Tibial nerve (tissue), 4 donors: ENCODE results near the gene TBC1D5. TPM values are rescaled to one million over a fixed set of nuclear protein-coding genes. Genes with fewer than 3 reads are reported as not detected.

Experiments
- DNase-seq, 2 donors: peaks; one replicate each; pipeline ENCODE4 v3.0.0-alpha.2; 2019; ENCODE audit warnings: low spot score in 2 of 2
- H3K27ac ChIP-seq, 4 donors: fragments of 200-600 bp; sonication (generic) in 3 of 4; one replicate each; pipeline ENCODE4 v1.5.1; 2017 to 2019; ENCODE audit warnings: mild to moderate bottlenecking in 1 of 4
- H3K27me3 ChIP-seq, 2 donors: fragments of 200-600 bp; sonication (generic) in 1 of 2; one replicate each; pipeline versions ENCODE4 v1.5.1 to v1.6.0; 2017 to 2019
- H3K36me3 ChIP-seq, 3 donors: fragments of 200-600 bp; sonication (generic); one replicate each; pipeline ENCODE4 v1.5.1; 2018 to 2019
- H3K4me1 ChIP-seq, 4 donors: fragments of 200-600 bp; sonication (generic) in 3 of 4; one replicate each; pipeline ENCODE4 v1.5.1; 2017 to 2019
- H3K4me3 ChIP-seq, 4 donors: fragments of 200-600 bp; sonication (generic) in 3 of 4; one replicate each; pipeline ENCODE4 v1.5.1; 2017 to 2019; ENCODE audit warnings: mild to moderate bottlenecking in 1 of 4, moderate library complexity in 1 of 4
- H3K9me3 ChIP-seq, 4 donors: fragments of 200-600 bp; sonication (generic) in 3 of 4; one replicate each; pipeline ENCODE4 v1.5.1; 2017 to 2019
- EP300 ChIP-seq, 2 donors: sonication (generic); formaldehyde crosslinking; IDR thresholded peaks; one replicate each; pipeline ENCODE4 v1.6.1; 2017; ENCODE audit warnings: antibody characterized with exemption in 2 of 2, mild to moderate bottlenecking in 1 of 2
- POLR2A ChIP-seq, 2 donors: fragments of 450-650 bp; IDR thresholded peaks; one replicate each; pipeline ENCODE4 v1.6.1; 2017; ENCODE audit warnings: antibody characterized with exemption in 2 of 2, mild to moderate bottlenecking in 2 of 2, moderate library complexity in 2 of 2
- WGBS, 2 donors: methylation state at CpG; one replicate each; pipeline ENCODE4 v1.1.5; 2018; 5-methylcytosine and 5-hydroxymethylcytosine counted together
- total RNA-seq, 4 donors: library from RNA; depleted of rRNA; stranded (reverse); fragments of >200 nt; gene quantifications; one replicate each; pipeline ENCODE4 v1.1.0, GENCODE V29; 2016
- TF ChIP-seq, protein P1 (sequence below), 5 experiments: fragments of 200-600 bp in 3 of 5; fragments of 450-650 bp in 2 of 5; sonication (generic) in 3 of 5; IDR thresholded peaks; one replicate each; pipeline ENCODE4 v1.5.1; 2016 to 2019; ENCODE audit warnings: antibody characterized with exemption in 5 of 5, mild to moderate bottlenecking in 3 of 5, moderate library complexity in 2 of 5

Gene TBC1D5
- total RNA-seq, 4 donors from 2014 or later, result 55.2 to 128 (median 79.4) TPM

DNA sequence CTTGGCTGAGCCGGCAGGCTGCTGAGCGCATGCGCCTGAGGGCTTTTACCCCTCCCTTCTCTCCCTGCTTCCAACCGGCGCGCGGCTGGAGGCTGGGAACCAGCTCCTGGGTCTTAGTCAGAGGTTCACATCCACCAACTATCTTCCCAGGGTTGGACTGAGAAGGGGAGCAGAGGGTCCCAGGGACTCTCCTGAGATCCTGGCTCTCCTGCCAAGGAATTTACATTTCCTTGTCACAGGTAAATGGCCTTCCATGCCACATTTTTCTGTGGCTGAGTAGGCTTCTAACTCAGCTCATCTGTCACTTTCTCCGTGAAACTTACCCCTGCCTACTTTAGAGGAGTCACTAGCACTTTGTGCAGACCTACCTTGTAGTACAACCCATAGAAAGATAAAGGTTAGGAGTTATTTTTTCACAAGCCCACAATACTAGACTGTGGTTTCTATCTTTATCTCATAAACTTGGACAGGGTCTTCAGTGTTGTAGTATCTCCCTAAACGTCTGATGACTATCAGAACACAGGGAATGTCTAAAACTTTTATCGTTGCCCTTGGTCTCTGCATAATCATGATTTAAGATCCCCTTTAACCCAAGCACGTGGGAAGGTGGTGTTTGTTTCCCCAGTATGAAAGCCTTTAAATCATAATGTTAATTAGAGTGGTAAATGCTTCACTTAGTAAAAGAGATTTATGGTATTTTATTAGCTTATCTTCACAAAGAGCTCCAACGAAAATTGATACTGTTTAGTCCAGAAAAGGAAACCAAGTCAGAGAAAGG is 638 bp upstream of the TBC1D5 start:
- peaks cover 0 to 42% (median 24%) of the 10 kb centered on the region in 4 donors for H3K4me1 ChIP-seq
- no peaks in the 10 kb centered on the region for H3K27me3 ChIP-seq
- peak overlapping the region; percentile 43 to 98 (median 93) for H3K4me3 ChIP-seq
- 1% methylated on average over 12 of the region's 12 CpGs for WGBS, 2 donors
- peak overlapping the region; percentile 96 to 99 (median 98) for H3K27ac ChIP-seq
- no peaks in the 10 kb centered on the region for H3K9me3 ChIP-seq
- TF ChIP-seq POLR2A (IDR thresholded peaks at IDR 0.05), result peak in 1 of 2 donors; percentile 21
- no peak for TF ChIP-seq EP300 (IDR thresholded peaks at IDR 0.05)
- DNase-seq, result no peak
- no peaks in the 10 kb centered on the region for H3K36me3 ChIP-seq

DNA sequence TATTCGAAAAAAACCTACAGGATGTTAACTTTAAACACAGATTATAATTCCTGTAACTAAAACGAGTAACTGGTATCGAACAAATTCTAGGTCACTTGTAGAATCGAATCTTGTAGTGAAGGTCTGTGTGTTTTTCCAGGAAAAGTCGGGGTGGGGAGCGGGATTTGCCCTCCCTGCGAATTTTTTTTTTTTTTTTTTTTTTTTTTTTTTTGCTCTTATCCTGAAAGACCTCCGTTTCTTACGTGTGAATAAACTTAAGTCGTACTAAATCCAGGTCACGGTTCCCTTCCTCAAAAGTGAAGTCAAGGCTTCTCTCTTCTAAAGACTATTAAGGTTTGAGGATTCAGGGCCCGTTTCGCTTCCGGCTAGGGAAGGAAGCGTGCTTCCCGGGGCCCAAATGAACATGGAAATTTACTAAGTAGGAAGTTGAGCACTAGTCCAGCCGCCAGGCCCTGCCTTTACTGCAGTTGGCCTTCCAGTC is 770 bp downstream of the TBC1D5 start:
- peak overlapping the region; percentile 56 to 98 (median 93) for H3K4me3 ChIP-seq
- no peaks in the 10 kb centered on the region for H3K27me3 ChIP-seq
- DNase-seq, result peak in 1 of 2 donors; percentile 50
- WGBS, 2 donors, result 0 to 1% methylated on average over 17 of the region's 17 CpGs
- H3K9me3 ChIP-seq, result no peaks in the 10 kb centered on the region
- H3K4me1 ChIP-seq, result peaks cover 0 to 47% (median 29%) of the 10 kb centered on the region in 4 donors
- TF ChIP-seq EP300 (IDR thresholded peaks at IDR 0.05), result no peak
- no peak for TF ChIP-seq POLR2A (IDR thresholded peaks at IDR 0.05)
- TF ChIP-seq, protein P1, sequence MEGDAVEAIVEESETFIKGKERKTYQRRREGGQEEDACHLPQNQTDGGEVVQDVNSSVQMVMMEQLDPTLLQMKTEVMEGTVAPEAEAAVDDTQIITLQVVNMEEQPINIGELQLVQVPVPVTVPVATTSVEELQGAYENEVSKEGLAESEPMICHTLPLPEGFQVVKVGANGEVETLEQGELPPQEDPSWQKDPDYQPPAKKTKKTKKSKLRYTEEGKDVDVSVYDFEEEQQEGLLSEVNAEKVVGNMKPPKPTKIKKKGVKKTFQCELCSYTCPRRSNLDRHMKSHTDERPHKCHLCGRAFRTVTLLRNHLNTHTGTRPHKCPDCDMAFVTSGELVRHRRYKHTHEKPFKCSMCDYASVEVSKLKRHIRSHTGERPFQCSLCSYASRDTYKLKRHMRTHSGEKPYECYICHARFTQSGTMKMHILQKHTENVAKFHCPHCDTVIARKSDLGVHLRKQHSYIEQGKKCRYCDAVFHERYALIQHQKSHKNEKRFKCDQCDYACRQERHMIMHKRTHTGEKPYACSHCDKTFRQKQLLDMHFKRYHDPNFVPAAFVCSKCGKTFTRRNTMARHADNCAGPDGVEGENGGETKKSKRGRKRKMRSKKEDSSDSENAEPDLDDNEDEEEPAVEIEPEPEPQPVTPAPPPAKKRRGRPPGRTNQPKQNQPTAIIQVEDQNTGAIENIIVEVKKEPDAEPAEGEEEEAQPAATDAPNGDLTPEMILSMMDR (IDR thresholded peaks at IDR 0.05), result no peak
- H3K27ac ChIP-seq, result peak overlapping the region; percentile 96 to 99 (median 98)
- no peaks in the 10 kb centered on the region for H3K36me3 ChIP-seq

DNA sequence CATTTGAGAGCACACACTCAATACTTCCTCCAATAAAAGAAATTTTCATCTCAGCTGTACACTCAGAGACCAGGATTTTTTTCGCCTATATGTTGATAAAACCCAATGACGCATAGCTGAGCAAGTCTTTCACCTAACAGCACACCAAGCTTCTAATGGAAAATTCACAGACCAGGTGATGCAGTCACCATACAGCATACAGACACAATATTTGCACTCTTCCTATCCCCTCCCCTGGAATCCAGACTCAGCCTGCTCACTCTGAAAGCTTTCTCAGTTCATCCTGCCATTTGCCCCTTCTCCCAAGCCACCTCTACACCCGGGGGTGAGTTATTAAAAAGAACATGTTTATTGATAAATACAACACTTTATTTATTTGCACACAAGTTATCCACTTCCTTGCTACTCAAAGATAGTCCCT is 1.7 kb downstream of the TBC1D5 start:
- peaks cover 0 to 47% (median 29%) of the 10 kb centered on the region in 4 donors for H3K4me1 ChIP-seq
- WGBS, 2 donors, result 32 to 37% methylated on average over 3 of the region's 3 CpGs
- no peak for DNase-seq
- no peaks in the 10 kb centered on the region for H3K9me3 ChIP-seq
- no peaks in the 10 kb centered on the region for H3K27me3 ChIP-seq
- no peaks in the 10 kb centered on the region for H3K36me3 ChIP-seq
- peak overlapping the region in 3 of 4 donors; percentile 5 to 97 (median 89) for H3K4me3 ChIP-seq
- peak overlapping the region in 3 of 4 donors; percentile 96 to 99 (median 99) for H3K27ac ChIP-seq
- no peak for TF ChIP-seq EP300 (IDR thresholded peaks at IDR 0.05)
- no peak for TF ChIP-seq POLR2A (IDR thresholded peaks at IDR 0.05)
- TF ChIP-seq, protein P1 (IDR thresholded peaks at IDR 0.05), result no peak

DNA sequence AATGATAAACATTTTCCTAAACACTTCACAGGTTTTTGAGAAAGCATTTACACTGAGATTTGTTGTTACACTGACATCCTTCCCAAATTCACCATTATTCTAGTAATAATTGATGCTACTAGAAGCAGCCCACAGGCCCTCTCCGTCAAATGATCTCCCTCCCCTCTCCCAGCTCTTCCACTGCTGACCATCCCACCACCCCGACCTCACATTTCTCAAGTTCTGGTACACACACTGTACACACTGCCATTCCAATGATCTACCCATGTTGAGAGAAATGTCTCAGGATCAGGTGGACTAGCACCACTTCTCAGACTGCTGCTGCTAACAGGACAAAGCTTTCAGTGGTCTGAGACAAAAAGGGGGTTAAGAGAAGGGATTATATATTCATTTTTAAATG is 3.5 kb downstream of the TBC1D5 start:
- no peaks in the 10 kb centered on the region for H3K27me3 ChIP-seq
- DNase-seq, result no peak
- H3K4me1 ChIP-seq, result peaks cover 0 to 47% (median 29%) of the 10 kb centered on the region in 4 donors
- no peaks in the 10 kb centered on the region for H3K36me3 ChIP-seq
- 64 to 80% methylated on average over 2 of the region's 2 CpGs for WGBS, 2 donors
- H3K9me3 ChIP-seq, result no peaks in the 10 kb centered on the region
- no peak overlapping the region for H3K4me3 ChIP-seq
- peak overlapping the region in 3 of 4 donors; percentile 96 to 99 (median 99) for H3K27ac ChIP-seq
- TF ChIP-seq POLR2A (IDR thresholded peaks at IDR 0.05), result no peak
- TF ChIP-seq, protein P1 (IDR thresholded peaks at IDR 0.05), result no peak
- no peak for TF ChIP-seq EP300 (IDR thresholded peaks at IDR 0.05)

DNA sequence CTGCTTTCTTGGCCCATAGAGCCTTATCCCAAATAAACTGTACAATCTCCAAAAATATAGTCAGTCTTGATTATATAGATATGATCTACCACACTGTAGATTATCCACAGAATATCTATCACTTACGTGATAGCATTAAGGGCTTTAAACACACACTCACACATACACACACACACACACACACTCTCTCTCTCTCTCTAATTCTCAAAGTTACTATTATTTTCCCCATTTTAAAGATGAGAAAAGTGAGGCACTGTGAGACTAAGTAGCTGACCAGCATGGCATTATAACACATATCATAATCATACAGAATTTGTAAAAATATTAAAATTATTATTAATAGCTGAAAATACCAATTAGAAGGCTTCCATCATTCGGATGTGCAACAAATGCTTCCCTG is 4.2 kb downstream of the TBC1D5 start:
- no peak overlapping the region for H3K27ac ChIP-seq
- H3K9me3 ChIP-seq, result no peaks in the 10 kb centered on the region
- H3K36me3 ChIP-seq, result no peaks in the 10 kb centered on the region
- H3K4me3 ChIP-seq, result no peak overlapping the region
- no peaks in the 10 kb centered on the region for H3K27me3 ChIP-seq
- WGBS, 2 donors, result 94 to 98% methylated on average over 2 of the region's 2 CpGs
- peaks cover 0 to 41% (median 25%) of the 10 kb centered on the region in 4 donors for H3K4me1 ChIP-seq
- no peak for DNase-seq
- no peak for TF ChIP-seq EP300 (IDR thresholded peaks at IDR 0.05)
- TF ChIP-seq, protein P1 (IDR thresholded peaks at IDR 0.05), result no peak
- TF ChIP-seq POLR2A (IDR thresholded peaks at IDR 0.05), result no peak
